ENCODE measurements around the gene PKNOX2. TPM values are rescaled to one million over a fixed set of nuclear protein-coding genes. Genes with fewer than 3 reads are reported as not detected.

The PKNOX2 gene
- total RNA-seq, 1 donor: 0.86 TPM

GRCh38 chr11:125175896-125176575 lies 11.5 kb downstream of the PKNOX2 start:
- no peak overlapping the region for H3K4me3 ChIP-seq (ENCODE audit: low read depth, low read length)
- no peak for TF ChIP-seq CTCF (IDR thresholded peaks at IDR 0.05; ENCODE audit: insufficient read depth, low read depth, low read length)
- DNase-seq (ENCODE audit: low read depth): no peak

- H3K4me3 ChIP-seq (ENCODE audit: low read depth, low read length): no peak overlapping the region
- no peak for DNase-seq (ENCODE audit: low read depth)
- no peak for TF ChIP-seq CTCF (IDR thresholded peaks at IDR 0.05; ENCODE audit: insufficient read depth, low read depth, low read length)
Measured at GRCh38 chr11:125176866-125177265, 12.3 kb downstream of the PKNOX2 start.

- no peak for TF ChIP-seq CTCF (IDR thresholded peaks at IDR 0.05; ENCODE audit: insufficient read depth, low read depth, low read length)
- DNase-seq (ENCODE audit: low read depth): no peak
- no peak overlapping the region for H3K4me3 ChIP-seq (ENCODE audit: low read depth, low read length)
Measured at GRCh38 chr11:125177543-125177942, 13.0 kb downstream of the PKNOX2 start.

GRCh38 chr11:125179346-125179745 lies 14.8 kb downstream of the PKNOX2 start:
- no peak for TF ChIP-seq CTCF (IDR thresholded peaks at IDR 0.05; ENCODE audit: insufficient read depth, low read depth, low read length)
- no peak for DNase-seq (ENCODE audit: low read depth)
- no peak overlapping the region for H3K4me3 ChIP-seq (ENCODE audit: low read depth, low read length)

- H3K4me3 ChIP-seq (ENCODE audit: low read depth, low read length): no peak overlapping the region
- no peak for DNase-seq (ENCODE audit: low read depth)
- no peak for TF ChIP-seq CTCF (IDR thresholded peaks at IDR 0.05; ENCODE audit: insufficient read depth, low read depth, low read length)
Measured at GRCh38 chr11:125179895-125180294, 15.3 kb downstream of the PKNOX2 start.

GRCh38 chr11:125180413-125181305 lies 16.1 kb downstream of the PKNOX2 start:
- DNase-seq (ENCODE audit: low read depth): no peak
- H3K4me3 ChIP-seq (ENCODE audit: low read depth, low read length): no peak overlapping the region
- TF ChIP-seq CTCF (IDR thresholded peaks at IDR 0.05; ENCODE audit: insufficient read depth, low read depth, low read length): no peak

Measured in fibroblast of villous mesenchyme (primary cell).